Chondrocyte (in vitro differentiated cells): ENCODE results near the gene ENKUR. TPM values are rescaled to one million over a fixed set of nuclear protein-coding genes. Genes with fewer than 3 reads are reported as not detected.
"Not testable (repeated sequence)": the region's sequence is repeated elsewhere in the genome, so short reads cannot be mapped to it uniquely, and the experiment has no call there.

Source experiments
- DNase-seq: peaks from one replicate; pipeline ENCODE4 v3.0.0; 2021; ENCODE audit warnings: mixed read lengths, low spot score
- H3K27ac Mint-ChIP-seq: one replicate; pipeline ENCODE4 v1.8.0; 2021; ENCODE audit warnings: mild to moderate bottlenecking, moderate library complexity, mixed read lengths; ENCODE audit not compliant: unreplicated experiment
- H3K27me3 Mint-ChIP-seq: 2 replicates; pipeline ENCODE4 v1.8.0; 2021; ENCODE audit warnings: low read depth, mixed read lengths
- H3K36me3 Mint-ChIP-seq: 2 replicates; pipeline ENCODE4 v1.8.0; 2021; ENCODE audit warnings: low read depth, mixed read lengths
- H3K4me1 Mint-ChIP-seq: 2 replicates; pipeline ENCODE4 v1.8.0; 2021; ENCODE audit warnings: low read depth, mild to moderate bottlenecking, mixed read lengths
- H3K4me3 Mint-ChIP-seq: one replicate; pipeline ENCODE4 v1.8.0; 2021; ENCODE audit warnings: mild to moderate bottlenecking, moderate library complexity, mixed read lengths; ENCODE audit not compliant: unreplicated experiment
- H3K9me3 Mint-ChIP-seq: 2 replicates; pipeline ENCODE4 v1.8.0; 2021; ENCODE audit warnings: low read depth, mixed read lengths
- CTCF ChIP-seq: fragments of 200-600 bp; sonication (generic); IDR thresholded peaks from 2 replicates; pipeline ENCODE4 v1.5.0; 2021; ENCODE audit warnings: antibody characterized with exemption, mild to moderate bottlenecking, moderate library complexity
- total RNA-seq: library from RNA; stranded (reverse); gene quantifications from 3 replicates; pipeline ENCODE4 v1.2.1, GENCODE V29; 2021

ENKUR gene
- total RNA-seq, 1 donor from 2014 or later = 0.45 TPM

- peak overlapping the region; percentile 97 for H3K27ac Mint-ChIP-seq
- no peak for TF ChIP-seq CTCF
- no peaks in the 10 kb centered on the region for H3K36me3 Mint-ChIP-seq
These were observed 1.7 kb upstream of the ENKUR start for GRCh38 chr10:25017661-25018060.

GRCh38 chr10:25017154-25017590 lies 1.2 kb upstream of the ENKUR start:
- DNase-seq = no peak
- Mint-ChIP-seq H3K36me3 (no peaks in the 10 kb centered on the region), H3K9me3 (no peaks in the 10 kb centered on the region), H3K4me3 (peak overlapping the region; percentile 86), H3K27ac (peak overlapping the region; percentile 97), H3K4me1 (peaks cover 28% of the 10 kb centered on the region), H3K27me3 (no peaks in the 10 kb centered on the region)
- no peak for TF ChIP-seq CTCF

More at GRCh38 chr10:25017661-25018060, 1.7 kb upstream of the ENKUR start:
- H3K9me3 Mint-ChIP-seq = no peaks in the 10 kb centered on the region
- no peak for DNase-seq
- peak overlapping the region; percentile 86 for H3K4me3 Mint-ChIP-seq
- no peaks in the 10 kb centered on the region for H3K27me3 Mint-ChIP-seq
- H3K4me1 Mint-ChIP-seq = peaks cover 32% of the 10 kb centered on the region

GRCh38 chr10:25016376-25017153 lies 607 bp upstream of the ENKUR start, which contains the start of gene THNSL1:
Gene THNSL1, plus strand, starts transcription at chr10:25016612. Its CDS starts 6,612 bp downstream, at chr10:25023224.
- Mint-ChIP-seq H3K36me3 (no peaks in the 10 kb centered on the region), H3K27me3 (no peaks in the 10 kb centered on the region), H3K9me3 (no peaks in the 10 kb centered on the region)

GRCh38 chr10:25014579-25014978 lies 1.4 kb downstream of the ENKUR start:
- Mint-ChIP-seq H3K9me3 (no peaks in the 10 kb centered on the region), H3K4me3 (no peak overlapping the region), H3K27ac (no peak overlapping the region), H3K4me1 (peaks cover 21% of the 10 kb centered on the region), H3K36me3 (no peaks in the 10 kb centered on the region), H3K27me3 (no peaks in the 10 kb centered on the region)
- DNase-seq = no peak
- no peak for TF ChIP-seq CTCF

More at GRCh38 chr10:25016376-25017153, 607 bp upstream of the ENKUR start, which contains the start of gene THNSL1:
- H3K27ac Mint-ChIP-seq = peak within 1 kb of the TSS; percentile 97
- DNase-seq = peak; percentile 99
- TF ChIP-seq CTCF = no peak
- peaks cover 22% of the 10 kb centered on the region for H3K4me1 Mint-ChIP-seq
- peak within 1 kb of the TSS; percentile 86 for H3K4me3 Mint-ChIP-seq

GRCh38 chr10:25011591-25011990 lies 4.4 kb downstream of the ENKUR start:
- peaks cover 13% of the 10 kb centered on the region for H3K4me1 Mint-ChIP-seq
- H3K36me3 Mint-ChIP-seq, H3K27ac Mint-ChIP-seq, H3K4me3 Mint-ChIP-seq, H3K9me3 Mint-ChIP-seq, H3K27me3 Mint-ChIP-seq, DNase-seq: not testable (repeated sequence)
